Right lobe of liver (tissue), 4 donors: Measurements from ENCODE around the gene MAP7.

ENCODE experiments used
- POLR2A ChIP-seq: fragments of 450-650 bp; IDR thresholded peaks from one replicate; pipeline ENCODE4 v1.6.1; 2017; ENCODE audit warnings: antibody characterized with exemption, mild to moderate bottlenecking
- TF ChIP-seq, protein P1 (sequence below), 4 donors: fragments of 200-600 bp in 3 of 4; fragments of 450-650 bp in 1 of 4; IDR thresholded peaks; one replicate each; pipeline versions ENCODE4 v1.5.1 to v1.8.0; 2016 to 2022; ENCODE audit warnings: antibody characterized with exemption in 4 of 4, mild to moderate bottlenecking in 2 of 4
- donor health status: DM: no; HTN: no; CAD: no.
- donor health status: DM: no; HTN: no; CAD: no.
- donor health status: DM: no; HTN: yes; CAD: no.

DNA sequence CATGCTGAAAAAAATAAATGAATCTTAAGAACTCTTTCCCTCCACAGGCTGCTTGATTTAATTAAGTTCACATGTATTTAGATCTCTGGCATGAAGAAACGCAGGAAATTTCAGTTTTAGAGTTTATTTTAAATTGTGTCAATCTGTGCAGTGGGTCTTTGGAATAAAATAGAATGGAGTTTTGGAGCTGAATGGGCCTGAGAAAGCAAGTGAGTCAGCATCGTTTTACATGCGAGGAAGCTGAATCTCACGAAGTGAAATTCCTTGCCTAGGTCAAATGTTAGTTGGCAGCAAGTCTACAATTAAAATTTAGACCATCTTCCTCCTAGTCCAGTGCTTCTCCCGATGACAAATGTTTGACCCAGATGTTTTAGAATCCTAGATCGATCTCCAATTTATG is 22.4 kb downstream of the MAP7 start:
- no peak for TF ChIP-seq POLR2A
- TF ChIP-seq, protein P1, sequence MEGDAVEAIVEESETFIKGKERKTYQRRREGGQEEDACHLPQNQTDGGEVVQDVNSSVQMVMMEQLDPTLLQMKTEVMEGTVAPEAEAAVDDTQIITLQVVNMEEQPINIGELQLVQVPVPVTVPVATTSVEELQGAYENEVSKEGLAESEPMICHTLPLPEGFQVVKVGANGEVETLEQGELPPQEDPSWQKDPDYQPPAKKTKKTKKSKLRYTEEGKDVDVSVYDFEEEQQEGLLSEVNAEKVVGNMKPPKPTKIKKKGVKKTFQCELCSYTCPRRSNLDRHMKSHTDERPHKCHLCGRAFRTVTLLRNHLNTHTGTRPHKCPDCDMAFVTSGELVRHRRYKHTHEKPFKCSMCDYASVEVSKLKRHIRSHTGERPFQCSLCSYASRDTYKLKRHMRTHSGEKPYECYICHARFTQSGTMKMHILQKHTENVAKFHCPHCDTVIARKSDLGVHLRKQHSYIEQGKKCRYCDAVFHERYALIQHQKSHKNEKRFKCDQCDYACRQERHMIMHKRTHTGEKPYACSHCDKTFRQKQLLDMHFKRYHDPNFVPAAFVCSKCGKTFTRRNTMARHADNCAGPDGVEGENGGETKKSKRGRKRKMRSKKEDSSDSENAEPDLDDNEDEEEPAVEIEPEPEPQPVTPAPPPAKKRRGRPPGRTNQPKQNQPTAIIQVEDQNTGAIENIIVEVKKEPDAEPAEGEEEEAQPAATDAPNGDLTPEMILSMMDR (IDR thresholded peaks at IDR 0.05) = no peak
